ENCODE results near the gene ECI1.

Gene ECI1

GRCh38 chr16:2295056-2295798 lies 43.8 kb upstream of the ECI1 start:
- no peak for TF ChIP-seq CTCF (IDR thresholded peaks at IDR 0.05; ENCODE audit: low read depth, low read length)
- DNase-seq (ENCODE audit: extremely low read depth, low read depth), result no peak

- DNase-seq (ENCODE audit: extremely low read depth, low read depth), result no peak
- TF ChIP-seq CTCF (IDR thresholded peaks at IDR 0.05; ENCODE audit: low read depth, low read length), result no peak
Measured at GRCh38 chr16:2292221-2292620, 40.8 kb upstream of the ECI1 start.

GRCh38 chr16:2289282-2289681 lies 37.9 kb upstream of the ECI1 start:
- DNase-seq (ENCODE audit: extremely low read depth, low read depth), result no peak
- no peak for TF ChIP-seq CTCF (IDR thresholded peaks at IDR 0.05; ENCODE audit: low read depth, low read length)

GRCh38 chr16:2288726-2289125 lies 37.3 kb upstream of the ECI1 start:
- no peak for TF ChIP-seq CTCF (IDR thresholded peaks at IDR 0.05; ENCODE audit: low read depth, low read length)
- DNase-seq (ENCODE audit: extremely low read depth, low read depth), result no peak

GRCh38 chr16:2287916-2288547 lies 36.6 kb upstream of the ECI1 start:
- no peak for TF ChIP-seq CTCF (IDR thresholded peaks at IDR 0.05; ENCODE audit: low read depth, low read length)
- DNase-seq (ENCODE audit: extremely low read depth, low read depth), result no peak

GRCh38 chr16:2286550-2286949 lies 35.2 kb upstream of the ECI1 start:
- TF ChIP-seq CTCF (IDR thresholded peaks at IDR 0.05; ENCODE audit: low read depth, low read length), result no peak
- DNase-seq (ENCODE audit: extremely low read depth, low read depth), result no peak

- no peak for TF ChIP-seq CTCF (IDR thresholded peaks at IDR 0.05; ENCODE audit: low read depth, low read length)
- DNase-seq (ENCODE audit: extremely low read depth, low read depth), result no peak
Measured at GRCh38 chr16:2285731-2286191, 34.4 kb upstream of the ECI1 start.
